ENCODE measurements around the gene DCHS2. TPM values are rescaled to one million over a fixed set of nuclear protein-coding genes. Genes with fewer than 3 reads are reported as not detected.

DCHS2 gene
- total RNA-seq, 6 experiments from 2014 or later, result not detected

GRCh38 chr4:154489558-154490233 is 1.9 kb downstream of the DCHS2 start:
- no peak for DNase-seq
- H3K36me3 Mint-ChIP-seq (ENCODE audit: low read depth), result no peaks in the 10 kb centered on the region
- H3K9me3 Mint-ChIP-seq, result no peaks in the 10 kb centered on the region
- peaks cover 5% of the 10 kb centered on the region; the same call in 1 of the 2 replicates for H3K27me3 Mint-ChIP-seq (ENCODE audit: insufficient read depth)
- no peaks in the 10 kb centered on the region; the same call in 1 of the 2 replicates for H3K4me1 Mint-ChIP-seq (ENCODE audit: low read depth)
- H3K4me3 Mint-ChIP-seq, result no peak overlapping the region
- TF ChIP-seq CTCF (IDR thresholded peaks at IDR 0.05), result no peak
- H3K27ac Mint-ChIP-seq, result no peak overlapping the region

GRCh38 chr4:154487145-154487544 is 4.5 kb downstream of the DCHS2 start:
- no peaks in the 10 kb centered on the region for H3K36me3 Mint-ChIP-seq (ENCODE audit: low read depth)
- H3K4me3 Mint-ChIP-seq, result no peak overlapping the region
- DNase-seq, result no peak
- H3K4me1 Mint-ChIP-seq (ENCODE audit: low read depth), result no peaks in the 10 kb centered on the region; the same call in 1 of the 2 replicates
- TF ChIP-seq CTCF (IDR thresholded peaks at IDR 0.05), result no peak
- no peaks in the 10 kb centered on the region for H3K9me3 Mint-ChIP-seq
- H3K27me3 Mint-ChIP-seq (ENCODE audit: insufficient read depth), result peaks cover 5% of the 10 kb centered on the region; the same call in 1 of the 2 replicates
- no peak overlapping the region for H3K27ac Mint-ChIP-seq

- Mint-ChIP-seq H3K27me3 (ENCODE audit: insufficient read depth) (no peaks in the 10 kb centered on the region), H3K4me3 (no peak overlapping the region), H3K4me1 (ENCODE audit: low read depth) (no peaks in the 10 kb centered on the region), H3K36me3 (ENCODE audit: low read depth) (no peaks in the 10 kb centered on the region), H3K27ac (no peak overlapping the region), H3K9me3 (no peaks in the 10 kb centered on the region)
- no peak for DNase-seq
- no peak for TF ChIP-seq CTCF (IDR thresholded peaks at IDR 0.05)
Measured at GRCh38 chr4:154485127-154485773, 6.3 kb downstream of the DCHS2 start.

GRCh38 chr4:154478547-154478946 is 13.1 kb downstream of the DCHS2 start:
- no peak for TF ChIP-seq CTCF (IDR thresholded peaks at IDR 0.05)
- Mint-ChIP-seq H3K27ac (no peak overlapping the region), H3K4me1 (ENCODE audit: low read depth) (no peaks in the 10 kb centered on the region), H3K27me3 (ENCODE audit: insufficient read depth) (no peaks in the 10 kb centered on the region), H3K4me3 (no peak overlapping the region), H3K36me3 (ENCODE audit: low read depth) (no peaks in the 10 kb centered on the region), H3K9me3 (no peaks in the 10 kb centered on the region)
- no peak for DNase-seq

- Mint-ChIP-seq H3K36me3 (ENCODE audit: low read depth) (no peaks in the 10 kb centered on the region), H3K4me3 (no peak overlapping the region), H3K9me3 (no peaks in the 10 kb centered on the region), H3K27ac (no peak overlapping the region), H3K27me3 (ENCODE audit: insufficient read depth) (no peaks in the 10 kb centered on the region), H3K4me1 (ENCODE audit: low read depth) (no peaks in the 10 kb centered on the region)
- TF ChIP-seq CTCF (IDR thresholded peaks at IDR 0.05), result no peak
- no peak for DNase-seq
Measured at GRCh38 chr4:154478128-154478527, 13.5 kb downstream of the DCHS2 start.
